ENCODE measurements around the gene HECTD3. TPM values are rescaled to one million over a fixed set of nuclear protein-coding genes. Genes with fewer than 3 reads are reported as not detected.

The HECTD3 gene
- total and polyA plus RNA-seq, 2 of the 4 experiments (the other 2 are of a cell fraction) = 12.2 to 39.5 TPM

GRCh38 chr1:45005761-45006160 is 5.4 kb downstream of the HECTD3 start:
- no peak overlapping the region for H2BK120ac ChIP-seq (ENCODE audit: low read depth, low read length)
- H3K4me3 ChIP-seq (ENCODE audit: insufficient read depth, low read depth, low read length) = no peak overlapping the region
- H3K4me1 ChIP-seq (ENCODE audit: control insufficient read depth, insufficient read depth, low read length) = peaks cover 5% of the 10 kb centered on the region
- H2AK5ac ChIP-seq (ENCODE audit: low read depth, low read length) = no peak overlapping the region
- no peak overlapping the region for H2BK20ac ChIP-seq (ENCODE audit: low read depth, low read length)
- H4K91ac ChIP-seq (ENCODE audit: insufficient read depth, low read depth, low read length) = no peak overlapping the region
- DNase-seq (no peak), ATAC-seq (ENCODE audit: low read depth) (no peak)
- no peak overlapping the region for H4K5ac ChIP-seq (ENCODE audit: low read depth, low read length)
- no peak overlapping the region for H2BK5ac ChIP-seq (ENCODE audit: low read depth, low read length, poor library complexity, severe bottlenecking)
- H3K56ac ChIP-seq (ENCODE audit: extremely low read depth, insufficient read depth, low read length) = no peak overlapping the region
- no peak overlapping the region for H3K23ac ChIP-seq (ENCODE audit: low read depth, low read length)
- intact Hi-C loops (cut with micrococcal nuclease) (no loop called here), in situ Hi-C loops (cut with MboI; ENCODE audit: low sequenced_read_pairs) (no loop called here), dilution Hi-C loops (cut with HindIII; ENCODE audit: low sequenced_read_pairs, unreplicated experiment) (no loop called here)
- no peak overlapping the region for H3K27ac ChIP-seq (ENCODE audit: insufficient read depth, low read length)
- H3K9ac ChIP-seq (ENCODE audit: low read depth, low read length) = no peak overlapping the region
- no peak overlapping the region for H2AFZ ChIP-seq (replicated peaks; ENCODE audit: low read length, poor library complexity)
- peaks cover 11% of the 10 kb centered on the region for H3K9me1 ChIP-seq (ENCODE audit: insufficient read depth, low read length)
- TF ChIP-seq, protein P1, sequence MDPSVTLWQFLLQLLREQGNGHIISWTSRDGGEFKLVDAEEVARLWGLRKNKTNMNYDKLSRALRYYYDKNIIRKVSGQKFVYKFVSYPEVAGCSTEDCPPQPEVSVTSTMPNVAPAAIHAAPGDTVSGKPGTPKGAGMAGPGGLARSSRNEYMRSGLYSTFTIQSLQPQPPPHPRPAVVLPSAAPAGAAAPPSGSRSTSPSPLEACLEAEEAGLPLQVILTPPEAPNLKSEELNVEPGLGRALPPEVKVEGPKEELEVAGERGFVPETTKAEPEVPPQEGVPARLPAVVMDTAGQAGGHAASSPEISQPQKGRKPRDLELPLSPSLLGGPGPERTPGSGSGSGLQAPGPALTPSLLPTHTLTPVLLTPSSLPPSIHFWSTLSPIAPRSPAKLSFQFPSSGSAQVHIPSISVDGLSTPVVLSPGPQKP (IDR thresholded peaks at IDR 0.05; ENCODE audit: borderline replicate concordance, low read depth, low read length) = no peak
- TF ChIP-seq POLR2A (IDR thresholded peaks at IDR 0.05; ENCODE audit: low read depth, low read length) (no peak), MAFK (IDR thresholded peaks at IDR 0.05; ENCODE audit: low read depth, low read length) (no peak), NFE2L2 (IDR thresholded peaks at IDR 0.05; ENCODE audit: low read depth, low read length) (no peak), MAZ (IDR thresholded peaks at IDR 0.05; ENCODE audit: borderline replicate concordance, low read depth, low read length) (no peak), FOS (IDR thresholded peaks at IDR 0.05; ENCODE audit: low read depth, low read length) (no peak), CHD1 (IDR thresholded peaks at IDR 0.05; ENCODE audit: low read depth, low read length) (no peak), RCOR1 (IDR thresholded peaks at IDR 0.05; ENCODE audit: insufficient replicate concordance, low read length) (no peak), CEBPB (IDR thresholded peaks at IDR 0.05; ENCODE audit: low read depth, low read length) (no peak), MXI1 (IDR thresholded peaks at IDR 0.05; ENCODE audit: borderline replicate concordance, low read depth, low read length) (no peak), BHLHE40 (IDR thresholded peaks at IDR 0.05; ENCODE audit: low read depth, low read length) (no peak), SMC3 (IDR thresholded peaks at IDR 0.05; ENCODE audit: low read depth, low read length) (no peak), RFX5 (IDR thresholded peaks at IDR 0.05; ENCODE audit: low read depth, low read length) (no peak), RAD21 (IDR thresholded peaks at IDR 0.05; ENCODE audit: low read length) (no peak)
- TF ChIP-seq, protein P2, sequence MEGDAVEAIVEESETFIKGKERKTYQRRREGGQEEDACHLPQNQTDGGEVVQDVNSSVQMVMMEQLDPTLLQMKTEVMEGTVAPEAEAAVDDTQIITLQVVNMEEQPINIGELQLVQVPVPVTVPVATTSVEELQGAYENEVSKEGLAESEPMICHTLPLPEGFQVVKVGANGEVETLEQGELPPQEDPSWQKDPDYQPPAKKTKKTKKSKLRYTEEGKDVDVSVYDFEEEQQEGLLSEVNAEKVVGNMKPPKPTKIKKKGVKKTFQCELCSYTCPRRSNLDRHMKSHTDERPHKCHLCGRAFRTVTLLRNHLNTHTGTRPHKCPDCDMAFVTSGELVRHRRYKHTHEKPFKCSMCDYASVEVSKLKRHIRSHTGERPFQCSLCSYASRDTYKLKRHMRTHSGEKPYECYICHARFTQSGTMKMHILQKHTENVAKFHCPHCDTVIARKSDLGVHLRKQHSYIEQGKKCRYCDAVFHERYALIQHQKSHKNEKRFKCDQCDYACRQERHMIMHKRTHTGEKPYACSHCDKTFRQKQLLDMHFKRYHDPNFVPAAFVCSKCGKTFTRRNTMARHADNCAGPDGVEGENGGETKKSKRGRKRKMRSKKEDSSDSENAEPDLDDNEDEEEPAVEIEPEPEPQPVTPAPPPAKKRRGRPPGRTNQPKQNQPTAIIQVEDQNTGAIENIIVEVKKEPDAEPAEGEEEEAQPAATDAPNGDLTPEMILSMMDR (conservative IDR thresholded peaks at IDR 0.05; ENCODE audit: low read depth, low read length) = no peak
- TF ChIP-seq, protein P3, sequence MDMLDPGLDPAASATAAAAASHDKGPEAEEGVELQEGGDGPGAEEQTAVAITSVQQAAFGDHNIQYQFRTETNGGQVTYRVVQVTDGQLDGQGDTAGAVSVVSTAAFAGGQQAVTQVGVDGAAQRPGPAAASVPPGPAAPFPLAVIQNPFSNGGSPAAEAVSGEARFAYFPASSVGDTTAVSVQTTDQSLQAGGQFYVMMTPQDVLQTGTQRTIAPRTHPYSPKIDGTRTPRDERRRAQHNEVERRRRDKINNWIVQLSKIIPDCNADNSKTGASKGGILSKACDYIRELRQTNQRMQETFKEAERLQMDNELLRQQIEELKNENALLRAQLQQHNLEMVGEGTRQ (IDR thresholded peaks at IDR 0.05; ENCODE audit: low read depth, low read length) = no peak
- no peak overlapping the region for H2AK9ac ChIP-seq (replicated peaks; ENCODE audit: low read depth, low read length, poor library complexity)
- no TSS peak for BruUV-seq (replicated peaks)
- peaks cover 6% of the 10 kb centered on the region; the same call in 1 of the 2 replicates for H4K20me1 ChIP-seq (ENCODE audit: insufficient read depth, low read length)
- H4K8ac ChIP-seq (ENCODE audit: low read depth in 2 of 2, low read length in 2 of 2) = no peak overlapping the region
- ChIA-PET CTCF (no interaction called here), POLR2A (ENCODE audit: unreplicated experiment) (interaction anchor here (0.6 kb wide), 1 partner anchor 186 kb away, joined by 3 read pairs; no protein-coding TSS in a partner anchor)
- peaks cover 12 to 27% of the 10 kb centered on the region in 2 experiments for H3K79me1 ChIP-seq (ENCODE audit: low read depth in 1 of 2, low read length in 2 of 2)
- peaks cover 71% of the 10 kb centered on the region for H3K36me3 ChIP-seq (ENCODE audit: control insufficient read depth, insufficient read depth, low read length)
- no peak overlapping the region for H3K4ac ChIP-seq (ENCODE audit: low read depth, low read length)
- WGBS, 2 experiments (ENCODE audit: extremely low coverage in 2 of 2, insufficient read length in 1 of 2) = 100% methylated on average over 2 of the region's 6 CpGs; no CpG with 5 or more reads in 1 of the 2 experiments
- no peak overlapping the region for H3K18ac ChIP-seq (ENCODE audit: low read depth, low read length)
- no peak overlapping the region for H3K4me2 ChIP-seq (ENCODE audit: low read depth, low read length)
- no peak overlapping the region for H3K14ac ChIP-seq (replicated peaks; ENCODE audit: low read depth, low read length)
- H2BK15ac ChIP-seq (ENCODE audit: low read depth, low read length) = no peak overlapping the region
- no peaks in the 10 kb centered on the region for H3K27me3 ChIP-seq (ENCODE audit: control insufficient read depth, insufficient read depth, low read length)
- H3K9me3 ChIP-seq (ENCODE audit: control insufficient read depth, insufficient read depth, low read length) = no peaks in the 10 kb centered on the region

Measured in IMR-90 (cell line).